Measurements from ENCODE around the gene ZBTB46.

The ZBTB46 gene

DNA sequence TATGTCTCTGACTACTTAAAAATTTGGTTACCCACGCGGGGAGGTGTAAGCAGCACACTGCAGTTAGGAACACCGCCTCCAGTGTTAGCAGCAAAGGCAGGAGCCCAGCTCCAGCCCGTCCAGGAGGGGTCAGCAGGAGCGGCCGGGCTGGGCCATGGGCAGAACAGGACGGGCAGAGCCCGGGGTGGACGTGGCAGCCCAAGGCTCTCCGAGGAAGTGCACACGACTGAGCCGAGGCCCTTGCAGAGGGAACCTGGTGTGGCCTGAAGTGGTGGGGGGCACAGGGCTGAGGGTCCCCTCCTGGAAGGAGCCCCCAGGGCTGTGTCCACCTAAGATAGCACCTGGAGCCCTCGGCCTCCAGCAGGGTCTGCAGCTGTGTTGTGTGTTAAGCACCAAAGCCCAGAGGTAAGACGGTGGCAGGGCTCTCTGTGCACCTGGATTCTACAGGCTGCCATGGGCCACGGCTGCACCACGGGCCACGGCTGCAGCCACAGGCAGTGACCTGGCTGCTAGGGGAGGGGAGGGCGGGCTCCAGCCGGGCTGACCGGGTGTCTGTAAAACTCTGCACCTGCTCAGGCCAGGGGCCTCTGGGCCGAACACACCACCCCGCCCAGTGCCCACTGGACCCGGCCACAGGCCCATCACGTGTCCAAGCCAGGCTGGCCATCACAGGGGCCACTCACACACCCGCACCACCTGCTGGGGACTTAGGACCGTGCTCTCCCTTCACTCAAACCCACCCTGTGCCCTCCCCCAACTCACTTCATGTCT is 84.9 kb downstream of the ZBTB46 start:
- Histone ChIP-seq H3K27ac (ENCODE audit: low read depth, low read length) (no peak overlapping the region), H3K4me3 (ENCODE audit: insufficient read depth, low read length, poor library complexity, severe bottlenecking) (no peak overlapping the region), H3K9me2 (replicated peaks; ENCODE audit: insufficient read depth, low read length) (no peaks in the 10 kb centered on the region), H3K4me2 (ENCODE audit: low read depth, low read length, poor library complexity, severe bottlenecking) (no peak overlapping the region), H3K36me3 (ENCODE audit: low read length) (no peaks in the 10 kb centered on the region), H3K9me3 (ENCODE audit: insufficient read depth, low read length) (no peaks in the 10 kb centered on the region), H4K20me1 (ENCODE audit: low read depth, low read length) (no peaks in the 10 kb centered on the region), H3K9ac (ENCODE audit: low read length) (no peak overlapping the region), H3K79me2 (ENCODE audit: insufficient read depth, low read length) (no peaks in the 10 kb centered on the region), H2AFZ (ENCODE audit: low read depth, low read length, severe bottlenecking) (no peak overlapping the region), H3F3A (ENCODE audit: insufficient read depth) (peaks cover 14% of the 10 kb centered on the region; the same call in 1 of the 2 replicates), H3K27me3 (ENCODE audit: low read length) (no peaks in the 10 kb centered on the region)
- TF ChIP-seq, protein P1, sequence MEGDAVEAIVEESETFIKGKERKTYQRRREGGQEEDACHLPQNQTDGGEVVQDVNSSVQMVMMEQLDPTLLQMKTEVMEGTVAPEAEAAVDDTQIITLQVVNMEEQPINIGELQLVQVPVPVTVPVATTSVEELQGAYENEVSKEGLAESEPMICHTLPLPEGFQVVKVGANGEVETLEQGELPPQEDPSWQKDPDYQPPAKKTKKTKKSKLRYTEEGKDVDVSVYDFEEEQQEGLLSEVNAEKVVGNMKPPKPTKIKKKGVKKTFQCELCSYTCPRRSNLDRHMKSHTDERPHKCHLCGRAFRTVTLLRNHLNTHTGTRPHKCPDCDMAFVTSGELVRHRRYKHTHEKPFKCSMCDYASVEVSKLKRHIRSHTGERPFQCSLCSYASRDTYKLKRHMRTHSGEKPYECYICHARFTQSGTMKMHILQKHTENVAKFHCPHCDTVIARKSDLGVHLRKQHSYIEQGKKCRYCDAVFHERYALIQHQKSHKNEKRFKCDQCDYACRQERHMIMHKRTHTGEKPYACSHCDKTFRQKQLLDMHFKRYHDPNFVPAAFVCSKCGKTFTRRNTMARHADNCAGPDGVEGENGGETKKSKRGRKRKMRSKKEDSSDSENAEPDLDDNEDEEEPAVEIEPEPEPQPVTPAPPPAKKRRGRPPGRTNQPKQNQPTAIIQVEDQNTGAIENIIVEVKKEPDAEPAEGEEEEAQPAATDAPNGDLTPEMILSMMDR (IDR thresholded peaks at IDR 0.05; ENCODE audit: insufficient read depth, low read length, poor library complexity, severe bottlenecking), result no peak
- no peak for TF ChIP-seq EZH2phosphoT487 (conservative IDR thresholded peaks at IDR 0.05; ENCODE audit: low read length)

DNA sequence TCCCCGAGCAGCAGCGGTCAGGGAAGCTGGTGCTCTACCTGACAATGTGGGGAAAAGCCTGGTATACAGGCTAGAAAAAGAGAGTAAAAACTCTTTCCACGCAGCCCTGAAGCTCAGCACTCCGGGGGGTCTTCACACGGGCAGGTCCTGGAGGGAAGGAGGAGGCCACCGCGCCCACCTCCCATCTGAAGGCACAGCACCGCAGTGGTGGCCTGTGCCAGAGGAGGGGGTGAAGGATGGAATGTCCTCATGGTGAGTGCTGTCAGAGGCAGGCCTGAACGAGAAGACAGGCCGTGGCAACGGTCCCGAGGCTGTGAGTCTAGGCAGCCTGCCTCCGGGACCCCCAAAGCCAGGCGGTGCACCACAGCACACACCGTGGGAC is 85.6 kb downstream of the ZBTB46 start:
- Histone ChIP-seq H2AFZ (ENCODE audit: low read depth, low read length, severe bottlenecking) (no peak overlapping the region), H3K4me2 (ENCODE audit: low read depth, low read length, poor library complexity, severe bottlenecking) (no peak overlapping the region), H3K36me3 (ENCODE audit: low read length) (no peaks in the 10 kb centered on the region), H3K79me2 (ENCODE audit: insufficient read depth, low read length) (no peaks in the 10 kb centered on the region), H3K27ac (ENCODE audit: low read depth, low read length) (no peak overlapping the region), H3K9me2 (replicated peaks; ENCODE audit: insufficient read depth, low read length) (no peaks in the 10 kb centered on the region), H3K9me3 (ENCODE audit: insufficient read depth, low read length) (no peaks in the 10 kb centered on the region), H3K4me3 (ENCODE audit: insufficient read depth, low read length, poor library complexity, severe bottlenecking) (no peak overlapping the region), H4K20me1 (ENCODE audit: low read depth, low read length) (no peaks in the 10 kb centered on the region), H3F3A (ENCODE audit: insufficient read depth) (peaks cover 14% of the 10 kb centered on the region; the same call in 1 of the 2 replicates), H3K9ac (ENCODE audit: low read length) (no peak overlapping the region), H3K27me3 (ENCODE audit: low read length) (no peaks in the 10 kb centered on the region)
- no peak for TF ChIP-seq EZH2phosphoT487 (conservative IDR thresholded peaks at IDR 0.05; ENCODE audit: low read length)
- TF ChIP-seq, protein P1 (IDR thresholded peaks at IDR 0.05; ENCODE audit: insufficient read depth, low read length, poor library complexity, severe bottlenecking), result no peak

DNA sequence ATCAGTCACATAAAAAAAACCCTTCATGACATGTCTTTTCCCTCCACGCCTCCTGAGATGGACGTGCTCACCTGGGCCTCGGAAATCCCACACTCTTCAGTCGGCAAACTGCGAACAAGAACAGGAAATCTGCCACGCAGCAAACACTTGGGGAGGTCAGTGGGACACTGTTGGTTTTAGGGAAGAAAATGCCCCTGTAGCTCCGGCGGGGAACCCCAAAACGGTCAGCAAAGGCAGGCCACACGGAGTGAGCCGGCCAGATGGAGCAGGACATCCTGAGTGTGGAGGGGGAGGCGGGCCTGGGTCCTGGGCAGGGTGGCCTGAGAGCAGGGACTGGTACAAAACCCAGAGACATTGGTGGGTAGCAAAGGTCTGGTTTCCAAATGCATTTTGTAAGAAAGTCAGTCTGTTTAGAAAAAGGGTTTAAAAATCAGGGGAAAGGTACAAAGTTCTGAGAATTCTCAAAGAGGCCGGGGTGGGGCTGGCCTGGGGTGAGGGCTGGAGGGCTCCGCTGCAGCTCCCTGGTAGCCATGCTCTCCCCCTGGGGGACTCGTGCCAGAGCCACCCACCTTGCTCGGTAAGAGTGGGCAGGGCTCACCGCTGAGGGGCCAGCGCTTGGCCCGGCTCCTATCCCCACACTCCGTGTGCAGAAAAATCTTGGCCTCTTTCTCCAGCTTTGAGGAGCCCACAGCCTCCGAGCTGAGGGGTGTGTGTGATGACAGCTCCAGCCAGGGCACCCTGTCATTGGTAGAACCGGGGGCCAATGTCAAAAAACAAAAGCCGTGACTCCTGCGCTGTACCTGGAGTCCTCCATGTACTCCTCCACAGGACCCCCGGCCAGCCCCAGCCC is 86.3 kb downstream of the ZBTB46 start:
- no peaks in the 10 kb centered on the region for H3K9me2 ChIP-seq (replicated peaks; ENCODE audit: insufficient read depth, low read length)

More for the DNA sequence above, 86.3 kb downstream of the ZBTB46 start:
- no peak overlapping the region for H3K27ac ChIP-seq (ENCODE audit: low read depth, low read length)
- no peak overlapping the region for H3K9ac ChIP-seq (ENCODE audit: low read length)
- H3K27me3 ChIP-seq (ENCODE audit: low read length), result no peaks in the 10 kb centered on the region
- H3K9me3 ChIP-seq (ENCODE audit: insufficient read depth, low read length), result no peaks in the 10 kb centered on the region
- H2AFZ ChIP-seq (ENCODE audit: low read depth, low read length, severe bottlenecking), result no peak overlapping the region
- H3K79me2 ChIP-seq (ENCODE audit: insufficient read depth, low read length), result no peaks in the 10 kb centered on the region
- H4K20me1 ChIP-seq (ENCODE audit: low read depth, low read length), result no peaks in the 10 kb centered on the region
- no peaks in the 10 kb centered on the region for H3K36me3 ChIP-seq (ENCODE audit: low read length)
- no peak overlapping the region for H3K4me2 ChIP-seq (ENCODE audit: low read depth, low read length, poor library complexity, severe bottlenecking)
- peaks cover 14% of the 10 kb centered on the region; the same call in 1 of the 2 replicates for H3F3A ChIP-seq (ENCODE audit: insufficient read depth)
- H3K4me3 ChIP-seq (ENCODE audit: insufficient read depth, low read length, poor library complexity, severe bottlenecking), result no peak overlapping the region
- TF ChIP-seq EZH2phosphoT487 (conservative IDR thresholded peaks at IDR 0.05; ENCODE audit: low read length), result no peak
- TF ChIP-seq, protein P1 (IDR thresholded peaks at IDR 0.05; ENCODE audit: insufficient read depth, low read length, poor library complexity, severe bottlenecking), result no peak

Data from SU-DHL-6 (cell line).